HG02970 (cell line): ENCODE data around the gene CGNL1.

Source experiments
- ATAC-seq: cut with Tn5 transposase; IDR thresholded peaks from one replicate; pipeline ENCODE4 v1.9.1; 2021; ENCODE audit warnings: mild to moderate bottlenecking, moderate library complexity, moderate number of reproducible peaks; ENCODE audit not compliant: unreplicated experiment, low FRiP score

Gene CGNL1

DNA sequence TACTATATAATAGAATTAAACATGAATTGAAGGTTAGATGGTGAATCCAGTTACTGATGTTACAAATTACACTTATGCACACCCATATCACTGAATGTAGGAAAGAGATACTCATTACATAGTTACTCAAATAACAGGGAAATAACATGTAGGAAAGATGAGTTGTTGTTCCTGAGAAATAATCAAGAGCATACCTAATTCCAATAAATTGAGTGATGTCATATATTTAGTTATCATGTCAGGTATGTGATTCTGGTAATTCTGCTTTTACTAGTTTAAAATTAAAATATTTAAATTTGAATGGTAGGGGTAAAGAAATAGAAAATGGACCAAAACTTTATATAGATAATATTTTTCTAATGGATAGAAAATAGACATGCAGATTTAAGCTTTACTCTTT, 112.8 kb downstream of the CGNL1 start:
- ATAC-seq, result no peak

DNA sequence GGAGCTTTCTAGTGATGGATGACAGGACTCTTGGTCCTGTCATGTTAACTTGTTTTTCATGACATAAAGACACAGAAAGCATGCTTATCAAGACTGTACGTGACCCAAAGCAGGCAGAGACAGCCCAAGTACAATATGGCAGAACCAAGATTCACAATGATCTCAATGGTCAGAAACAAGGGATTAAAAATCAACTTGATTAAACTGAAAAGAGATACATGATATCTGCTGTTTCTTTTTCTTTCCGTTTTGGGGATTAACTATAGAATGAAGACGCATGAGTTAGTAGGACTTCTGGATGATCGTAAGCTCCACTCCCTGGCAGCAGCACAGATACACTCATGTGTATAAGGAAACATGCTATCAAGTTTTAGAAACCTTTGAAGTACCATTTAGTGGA, 117.0 kb downstream of the CGNL1 start:
- ATAC-seq, result no peak

DNA sequence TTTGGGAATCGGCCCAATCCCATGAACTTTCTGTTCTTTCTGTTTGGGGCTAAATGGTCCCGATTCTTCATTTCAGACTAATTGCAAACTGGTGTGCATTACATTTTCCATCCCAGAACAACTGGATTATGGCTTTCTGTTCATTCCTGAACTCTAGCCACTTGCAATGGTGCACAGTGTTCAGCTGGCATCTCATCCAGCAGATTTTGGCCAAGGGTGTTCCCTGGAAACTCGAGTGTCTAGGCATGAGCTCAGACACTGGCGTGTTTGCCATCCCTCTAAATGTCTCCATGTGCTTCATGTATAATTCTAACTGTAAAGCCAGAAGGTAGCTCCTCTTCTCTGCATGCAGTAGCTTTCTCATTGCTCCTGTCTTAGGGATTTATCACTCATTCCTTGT, 118.3 kb downstream of the CGNL1 start:
- ATAC-seq, result no peak

DNA sequence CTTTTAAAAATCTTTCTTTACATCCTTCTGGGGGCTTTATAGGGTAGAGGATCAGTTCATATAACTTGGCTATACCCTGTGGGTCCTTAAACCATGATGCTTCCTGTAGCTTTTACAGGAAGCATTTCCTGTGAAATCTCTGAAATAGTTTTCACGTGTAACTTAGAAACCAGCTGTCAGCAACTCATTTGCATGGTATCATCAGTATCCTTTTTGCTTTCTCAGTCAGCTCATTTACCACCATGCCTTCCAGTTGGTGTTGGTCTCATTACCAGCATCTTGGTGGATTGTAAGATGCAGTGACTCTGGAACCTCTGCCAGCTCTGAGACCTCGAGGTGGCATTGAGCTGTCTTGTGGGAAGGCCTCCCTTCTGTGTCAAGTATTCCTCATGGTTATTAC, 118.7 kb downstream of the CGNL1 start:
- ATAC-seq, result no peak

DNA sequence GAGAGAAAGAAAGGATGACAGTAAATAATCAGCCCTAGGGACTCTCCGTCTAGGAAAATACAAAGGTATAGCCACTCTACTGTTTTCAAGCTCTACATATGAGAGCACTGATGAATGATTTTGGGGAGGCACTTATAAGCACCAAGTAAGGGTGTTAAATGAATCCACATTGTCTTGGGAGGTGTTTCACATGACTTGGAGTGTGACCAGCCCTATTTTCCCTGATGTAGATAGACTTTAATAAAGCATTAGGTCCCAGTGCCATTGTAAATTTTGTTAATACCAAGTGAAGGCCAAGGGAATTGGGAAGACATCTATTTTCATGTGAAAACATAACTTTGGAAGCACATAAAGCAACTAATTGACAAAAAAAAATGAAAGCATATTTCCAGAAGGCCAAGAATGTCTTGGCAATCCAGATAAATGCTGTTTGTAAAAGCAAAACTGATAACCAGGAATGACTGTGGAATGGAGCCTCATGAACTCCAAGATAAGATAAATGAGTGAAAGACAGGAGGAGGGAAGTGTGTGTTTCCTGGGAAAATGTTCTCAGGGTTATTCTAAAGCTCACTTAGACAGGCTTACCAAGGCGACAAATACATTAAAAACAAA, 119.4 kb downstream of the CGNL1 start:
- no peak for ATAC-seq

DNA sequence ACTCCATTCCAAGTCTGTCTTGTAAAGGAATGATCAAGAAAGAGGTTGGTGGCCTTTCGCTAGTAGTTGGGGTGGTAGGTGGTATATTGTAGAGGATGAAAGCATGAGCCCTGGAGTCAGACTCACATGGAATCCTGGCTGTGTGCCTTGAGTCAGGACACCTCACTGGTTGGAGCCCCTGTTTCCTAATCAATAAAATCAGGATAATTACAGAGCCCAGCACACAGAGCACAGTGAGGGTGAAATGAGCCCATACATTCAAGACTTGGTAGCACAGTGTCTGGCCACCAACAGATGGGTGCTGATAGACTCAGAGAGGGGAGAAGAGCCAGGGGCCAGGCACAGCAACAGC, 120.3 kb downstream of the CGNL1 start:
- no peak for ATAC-seq

DNA sequence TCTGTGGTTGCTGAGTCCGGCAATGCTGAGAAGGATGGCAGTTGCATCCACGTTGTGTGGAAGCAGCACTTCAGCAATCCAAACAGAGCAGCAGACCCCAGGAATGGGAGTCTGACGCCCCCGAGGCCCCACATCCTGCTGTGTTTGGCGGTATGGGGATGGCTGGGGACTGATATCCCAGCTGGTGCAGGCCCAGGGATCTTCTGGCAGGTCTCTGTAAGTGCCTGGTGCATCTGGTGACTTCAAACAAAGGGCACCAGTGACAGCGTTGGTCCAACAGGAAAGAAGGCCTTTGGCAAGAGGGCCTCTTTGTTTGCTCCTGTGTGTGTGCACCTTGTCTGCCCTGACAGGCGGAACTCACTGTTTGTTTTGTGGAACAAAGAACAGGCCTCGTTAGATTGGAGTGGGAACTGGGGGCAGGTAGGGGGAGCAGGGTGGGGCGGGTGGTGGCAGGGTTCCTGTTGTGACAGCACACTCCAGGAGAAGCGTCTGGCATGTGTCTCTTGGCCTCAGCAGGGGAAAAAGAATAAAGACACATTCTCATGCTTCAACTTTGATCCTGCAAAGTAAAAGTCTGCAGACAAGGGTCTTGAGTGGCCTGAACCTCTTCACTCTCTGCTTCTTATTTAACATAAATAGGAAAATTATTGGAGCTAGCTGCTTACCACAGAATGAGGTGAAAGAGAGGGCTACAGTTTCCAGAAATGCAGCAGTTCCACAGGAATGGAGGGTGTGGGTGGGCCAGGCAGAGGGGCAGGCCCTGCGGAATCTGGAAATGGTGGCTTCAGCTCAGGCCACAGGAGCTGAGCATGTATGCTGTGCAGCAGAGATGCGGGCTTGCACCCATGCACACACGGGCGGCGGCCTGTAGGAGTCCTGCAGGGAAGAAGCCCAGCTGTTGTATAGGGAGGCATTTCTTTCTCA, 120.9 kb downstream of the CGNL1 start:
- ATAC-seq, result no peak

DNA sequence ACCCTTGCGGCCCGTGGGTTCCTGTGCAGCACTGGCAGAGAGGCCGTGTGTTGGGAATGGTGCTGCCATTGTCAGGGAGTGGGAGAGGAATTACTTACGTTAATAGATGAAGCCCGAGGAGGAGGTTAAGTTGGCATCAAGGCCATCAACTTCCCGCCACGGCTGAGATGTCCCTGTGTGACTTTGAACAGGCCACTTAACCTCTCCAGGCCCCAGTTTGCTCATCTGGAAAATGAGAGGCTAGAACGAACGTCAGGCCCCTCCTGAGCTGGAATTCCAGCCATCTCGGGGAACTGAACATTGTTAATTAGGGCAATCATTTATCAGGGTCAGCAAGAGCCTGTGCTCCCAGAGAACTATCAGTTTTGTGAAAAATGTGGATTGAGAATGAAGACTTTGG, 124.0 kb downstream of the CGNL1 start:
- ATAC-seq, result no peak

DNA sequence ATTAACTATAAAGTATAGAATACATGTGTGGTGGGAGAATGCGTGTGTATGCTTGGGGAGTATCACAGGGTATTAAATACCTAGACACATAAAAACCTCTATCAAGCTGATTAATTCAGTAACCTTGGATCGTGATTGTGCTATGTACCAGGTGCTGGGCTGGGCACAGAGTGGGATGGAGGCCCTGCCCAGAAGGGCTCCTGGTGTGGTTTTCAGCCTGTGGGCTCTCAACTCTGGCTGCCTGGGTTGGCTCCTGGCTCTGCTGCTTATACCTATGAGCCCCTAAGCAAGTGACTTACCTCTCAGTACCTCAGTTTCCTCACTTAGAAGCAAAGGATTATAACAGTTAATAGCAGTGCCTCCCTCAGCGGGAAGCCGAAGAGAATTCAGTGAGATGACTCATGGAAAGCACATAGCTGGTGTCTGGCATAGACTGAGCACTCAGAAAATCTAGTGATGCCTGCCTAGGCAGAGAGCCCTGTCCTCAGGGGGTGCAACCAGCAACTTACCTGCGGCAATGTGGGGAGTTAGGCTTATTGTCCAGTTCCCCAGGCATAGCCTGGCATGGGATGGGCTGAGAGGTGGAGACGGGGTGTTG, 124.8 kb downstream of the CGNL1 start:
- ATAC-seq, result no peak

DNA sequence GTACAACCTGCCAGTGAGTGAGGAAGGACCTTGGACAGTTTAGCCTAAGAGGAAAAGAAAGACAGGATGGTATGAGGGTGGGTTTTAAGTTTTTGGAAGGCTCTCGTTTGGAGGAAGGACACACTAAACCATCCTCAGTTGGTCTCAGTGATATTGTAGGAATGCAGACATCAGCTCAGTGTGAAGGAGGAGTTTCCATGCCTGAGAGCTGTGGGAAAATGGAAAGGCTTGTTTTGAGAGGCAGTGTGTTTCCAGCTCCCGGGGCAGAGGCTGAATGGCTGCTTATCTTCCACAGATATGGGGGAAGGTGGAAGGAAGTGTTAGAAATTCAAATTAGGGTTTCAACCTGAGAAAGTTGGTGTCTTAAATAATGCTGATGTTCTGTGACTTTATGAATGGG, 125.8 kb downstream of the CGNL1 start:
- ATAC-seq, result no peak

DNA sequence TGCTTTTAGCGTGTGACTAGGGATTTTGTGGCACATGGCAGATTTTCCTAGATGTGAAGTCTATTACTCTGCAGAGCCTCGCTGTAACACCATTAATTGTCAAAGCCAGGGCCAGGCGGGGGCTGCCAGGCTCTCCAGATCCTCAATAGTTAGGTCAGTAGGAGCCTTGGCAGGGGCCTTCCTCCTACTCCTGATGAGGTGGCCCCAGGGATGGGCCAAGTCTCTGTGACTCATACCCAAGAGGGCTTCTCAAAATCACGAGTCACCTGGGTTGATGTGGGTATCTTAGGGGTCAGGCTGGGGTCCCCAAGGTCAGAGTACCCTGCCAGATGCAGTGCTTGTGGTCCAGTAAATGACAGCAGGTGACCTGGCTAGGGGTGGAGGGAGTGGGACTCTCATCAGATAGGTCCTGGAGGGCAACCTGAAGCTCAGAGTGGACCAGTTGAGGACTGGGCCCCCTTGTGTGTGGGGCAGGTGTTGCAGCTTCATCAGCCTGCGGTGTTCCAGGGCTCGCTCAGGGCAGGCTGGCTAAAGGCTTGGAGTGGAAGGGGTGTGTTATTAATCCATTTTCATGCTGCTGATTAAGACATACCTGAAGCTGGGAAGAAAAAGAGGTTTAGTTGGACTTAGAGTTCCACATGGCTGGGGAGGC, 126.9 kb downstream of the CGNL1 start:
- no peak for ATAC-seq

DNA sequence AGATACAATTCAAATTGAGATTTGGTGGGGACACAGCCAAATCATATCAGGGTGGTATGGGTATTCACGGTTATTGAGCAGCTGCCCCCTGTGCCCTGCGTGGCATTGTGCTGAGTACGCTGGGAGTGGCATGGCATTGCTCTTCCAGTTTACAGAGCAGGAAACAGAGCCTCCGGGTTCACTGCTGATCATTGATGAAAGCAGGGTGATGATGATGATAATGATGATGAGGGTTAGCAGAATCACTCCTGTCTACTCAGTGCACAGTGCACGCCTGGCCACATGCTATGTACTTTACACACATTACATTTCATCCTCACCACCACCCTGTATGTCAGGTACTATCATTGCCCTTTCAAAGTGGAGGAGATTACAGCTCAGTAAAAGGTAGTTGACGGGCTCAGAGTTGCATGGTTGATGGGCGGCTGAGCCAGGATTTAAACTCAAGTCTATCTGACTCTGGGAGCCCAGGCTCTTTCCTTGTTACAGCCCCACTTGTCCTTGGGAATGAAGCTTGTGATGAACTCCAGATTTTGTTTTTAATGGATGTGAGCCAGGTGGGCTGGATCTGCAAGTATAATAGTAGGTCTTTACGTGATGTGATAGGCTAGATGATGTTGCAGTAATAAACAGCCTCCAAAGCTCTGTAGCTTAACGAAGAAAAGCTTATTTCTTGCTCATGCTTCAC, 127.8 kb downstream of the CGNL1 start:
- ATAC-seq, result no peak

DNA sequence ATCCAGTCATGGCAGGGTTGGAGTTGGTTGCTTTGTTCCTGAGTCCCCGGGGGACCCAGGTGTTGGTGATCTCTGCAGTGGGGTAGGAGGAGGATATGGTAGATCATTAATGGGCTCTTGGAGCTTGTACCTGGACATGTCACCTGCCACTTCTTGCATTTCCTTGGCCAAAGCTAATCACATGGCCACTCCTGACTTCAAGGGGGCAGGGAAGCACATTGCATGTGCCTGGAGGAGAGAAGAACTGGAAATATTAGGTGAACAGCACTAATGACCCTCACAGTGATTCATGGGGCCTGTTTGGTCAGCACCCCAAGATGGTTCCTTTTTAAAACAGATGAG, 128.3 kb downstream of the CGNL1 start:
- no peak for ATAC-seq

DNA sequence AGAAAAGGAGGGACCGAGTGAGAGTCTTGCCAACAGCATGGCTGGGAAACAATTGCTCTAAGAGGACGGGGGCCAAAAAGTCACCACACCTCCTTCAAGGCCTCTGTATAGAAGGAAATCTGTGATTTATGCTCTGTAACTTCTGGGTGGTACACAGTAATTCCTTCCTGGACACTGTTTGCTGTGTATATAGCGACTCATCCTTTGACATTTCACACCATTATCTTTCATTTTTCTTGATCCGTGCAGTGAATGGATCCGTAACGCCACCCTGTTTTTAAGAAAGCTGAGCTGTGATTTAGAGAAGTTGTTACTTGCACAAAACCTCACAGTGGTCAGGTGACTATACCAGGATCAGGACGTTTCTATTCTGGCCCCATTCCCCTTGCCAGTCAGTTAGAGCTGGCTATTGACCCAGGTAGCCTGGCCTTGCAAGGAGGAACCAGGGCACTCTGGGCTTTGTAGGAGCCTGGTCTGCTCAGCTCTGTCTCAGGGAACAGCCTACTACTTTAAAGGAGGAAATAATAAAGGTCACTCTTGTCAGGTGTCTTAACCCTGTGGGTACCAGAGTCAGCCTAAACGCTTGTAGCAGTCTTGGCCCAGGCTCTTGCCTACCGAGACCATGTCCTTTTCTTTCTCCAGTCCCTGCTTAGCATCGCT, 128.9 kb downstream of the CGNL1 start:
- no peak for ATAC-seq

DNA sequence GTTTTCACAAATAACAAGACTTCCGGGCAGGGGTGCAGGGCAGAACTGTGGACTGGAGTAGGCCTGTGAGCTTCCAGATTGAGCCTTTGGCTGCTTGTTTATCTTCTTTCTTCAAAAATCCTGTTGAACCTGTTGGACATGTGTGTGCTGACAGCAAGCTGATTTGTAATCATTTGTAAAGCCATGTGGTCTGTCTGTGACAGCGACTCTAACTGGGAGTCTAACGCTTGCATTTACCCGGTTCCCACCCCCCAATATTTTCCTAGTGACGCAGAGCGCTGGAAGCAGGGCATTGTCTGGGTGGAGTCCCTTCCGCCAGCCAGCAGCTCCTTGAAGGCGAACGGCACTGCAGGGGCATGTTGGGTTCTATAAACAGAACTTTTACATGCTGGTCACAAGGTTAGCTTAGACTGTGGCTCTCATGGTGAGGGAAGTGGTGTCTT, 129.7 kb downstream of the CGNL1 start:
- ATAC-seq, result no peak

DNA sequence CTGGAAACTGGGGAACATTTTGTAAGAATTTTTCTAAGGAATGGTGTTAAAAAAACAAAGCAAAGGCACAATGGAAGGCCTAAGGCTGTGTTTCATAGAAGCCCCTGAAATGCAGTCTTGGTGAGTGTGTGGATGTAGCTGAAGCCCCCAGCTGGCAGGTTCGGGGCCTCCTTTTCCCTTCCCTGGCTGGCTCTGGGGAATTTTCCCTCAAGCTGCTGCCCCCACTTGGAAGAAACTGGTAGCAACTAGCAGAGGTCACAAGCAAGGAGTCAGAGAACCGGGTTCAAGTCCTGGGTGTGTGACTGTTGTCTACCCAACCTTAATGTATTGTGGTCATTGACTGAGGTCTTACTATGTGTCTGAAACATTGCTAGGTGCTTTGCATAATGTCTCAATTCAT, 130.1 kb downstream of the CGNL1 start:
- ATAC-seq, result no peak

DNA sequence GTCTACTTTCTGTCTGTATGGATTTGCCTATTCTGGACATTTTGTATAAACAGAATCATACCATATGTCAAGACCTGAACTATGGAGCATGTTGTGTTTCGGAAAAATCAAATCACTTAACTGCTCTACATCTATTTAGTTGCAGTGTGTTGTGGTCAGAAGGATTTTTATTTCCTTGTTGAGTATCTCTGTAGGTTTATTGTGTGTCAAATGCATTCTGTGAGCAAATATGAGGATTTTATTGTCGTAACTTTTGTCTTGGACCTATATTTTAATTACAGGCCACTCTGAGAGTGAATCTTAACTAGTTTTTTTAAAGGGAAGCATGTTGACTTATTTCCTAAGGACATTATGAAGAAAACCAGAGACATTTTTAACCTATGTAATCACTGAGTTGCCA, 130.8 kb downstream of the CGNL1 start:
- ATAC-seq, result no peak

DNA sequence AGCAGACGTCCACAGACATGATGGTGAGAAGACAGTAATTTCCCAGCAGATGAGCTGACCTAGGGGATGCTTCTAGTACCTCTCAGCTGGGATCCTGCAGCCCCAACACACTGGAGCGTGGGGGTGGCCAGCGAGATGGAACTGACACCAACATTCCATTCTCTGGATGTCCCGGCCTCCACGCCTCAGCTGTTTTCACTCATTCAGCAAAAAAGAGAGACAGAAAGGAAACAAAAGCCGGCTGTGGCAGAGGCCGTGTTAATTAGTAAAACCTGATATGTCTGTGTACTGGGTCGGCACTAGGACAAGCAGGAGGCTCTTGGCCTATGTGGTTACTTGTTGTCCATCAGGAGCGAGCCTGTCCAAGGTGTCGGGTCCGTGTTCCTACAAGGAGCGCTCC, 132.8 kb downstream of the CGNL1 start:
- no peak for ATAC-seq

DNA sequence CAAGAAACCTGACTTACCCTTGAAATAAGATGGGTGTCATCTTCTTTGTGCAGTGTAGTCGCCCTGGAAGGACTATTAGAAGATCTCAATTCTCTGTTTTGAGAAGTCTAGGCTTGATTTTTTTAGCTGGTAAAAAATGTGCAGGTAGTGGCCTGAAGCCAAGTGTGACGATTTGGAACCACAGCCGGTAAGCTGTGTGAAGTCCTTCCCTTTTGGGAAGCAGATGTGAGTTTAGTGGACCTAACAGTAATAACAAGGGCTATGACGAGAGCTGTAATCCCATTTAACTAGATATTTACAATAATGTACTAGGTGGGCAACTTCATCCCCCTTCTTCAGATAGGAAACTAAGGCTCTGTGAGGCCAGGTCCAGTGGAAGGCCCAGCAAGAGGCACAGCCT, 133.7 kb downstream of the CGNL1 start:
- ATAC-seq, result no peak

DNA sequence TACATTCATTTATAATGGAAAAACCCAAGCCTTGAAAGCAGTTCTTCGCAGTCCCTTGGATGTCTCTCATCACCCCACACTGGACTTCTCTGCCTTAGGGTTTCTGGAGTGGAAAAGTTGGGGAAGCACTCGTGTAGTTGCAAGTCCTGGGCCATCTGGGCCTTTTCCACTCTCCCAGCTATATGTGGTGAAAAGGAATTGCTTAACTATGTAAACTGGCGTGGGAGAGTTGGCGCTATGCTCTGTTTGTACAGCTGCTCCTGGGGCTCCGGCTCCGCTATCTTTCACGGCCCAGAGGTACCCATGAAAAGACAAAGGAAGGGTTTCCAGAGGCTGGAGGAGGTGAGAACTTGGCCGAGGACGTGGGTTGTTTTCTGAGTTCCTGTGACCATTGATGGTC, 134.3 kb downstream of the CGNL1 start:
- no peak for ATAC-seq
